Panc1 (cell line): ENCODE measurements around the gene CD37. TPM values are rescaled to one million over a fixed set of nuclear protein-coding genes. Genes with fewer than 3 reads are reported as not detected.
A peak's percentile ranks its signal among the peaks of the same experiment; 100 is the strongest.
"Not testable (repeated sequence)": the region's sequence is repeated elsewhere in the genome, so short reads cannot be mapped to it uniquely, and the experiment has no call there.

ENCODE experiments used
- ATAC-seq: fragments of 200-7000 bp; cut with Tn5 transposase; 2 replicates; pipeline ENCODE4 v1.9.1; 2020; ENCODE audit warnings: mild to moderate bottlenecking, moderate library complexity
- BruUV-seq: library from RNA; stranded (reverse); fragments of 400-500 nt; replicated peaks from 2 replicates; lab custom pipeline; 2021; lab: Mats Ljungman, UMichigan
- CTCF ChIA-PET: fragments of 300-600 bp; sonication (Branson Sonifier 250); formaldehyde crosslinking; loops from one replicate; lab custom pipeline; 2022; ENCODE audit warnings: antibody characterized with exemption; lab: Charles Lee
- POLR2A ChIA-PET: fragments of 300-600 bp; sonication (Branson Sonifier 250); formaldehyde crosslinking; loops from one replicate; lab custom pipeline; 2022; ENCODE audit warnings: antibody characterized with exemption; lab: Charles Lee
- DNase-seq: peaks from one replicate; pipeline ENCODE4 v3.0.0-alpha.2; 2010; ENCODE audit warnings: low read depth, low spot score
- H3K27ac ChIP-seq: 2 replicates; pipeline ENCODE4 v1.5.1; 2011; ENCODE audit warnings: mild to moderate bottlenecking, low read length, inconsistent platforms
- H3K27me3 ChIP-seq: fragments of 200-500 bp; sonication (Bioruptor generic); 2 replicates; pipeline ENCODE4 v1.6.0; 2014; ENCODE audit warnings: low read length, inconsistent platforms; ENCODE audit not compliant: control insufficient read depth, insufficient read depth
- H3K36me3 ChIP-seq: fragments of 200-500 bp; sonication (Bioruptor generic); 2 replicates; pipeline ENCODE4 v1.5.1; 2014; ENCODE audit warnings: inconsistent platforms, mild to moderate bottlenecking, low read length, moderate library complexity; ENCODE audit not compliant: control insufficient read depth, insufficient read depth
- H3K4me1 ChIP-seq: 2 replicates; pipeline ENCODE4 v1.5.1; 2011; ENCODE audit warnings: inconsistent platforms, mild to moderate bottlenecking, low read length, moderate library complexity; ENCODE audit not compliant: control insufficient read depth, insufficient read depth
- H3K4me3 ChIP-seq, 2 experiments: 2 replicates each; pipeline ENCODE4 v1.5.1; 2011 to 2012; ENCODE audit warnings: low read depth in 2 of 2, low read length in 2 of 2, mild to moderate bottlenecking in 2 of 2, inconsistent platforms in 1 of 2, moderate library complexity in 1 of 2
- H3K9me3 ChIP-seq: fragments of 200-500 bp; sonication (Bioruptor generic); 2 replicates; pipeline ENCODE4 v1.5.1; 2014; ENCODE audit warnings: low read depth, mild to moderate bottlenecking, inconsistent platforms, low read length, moderate library complexity; ENCODE audit not compliant: control insufficient read depth, insufficient read depth
- CTCF ChIP-seq: fragments of 450-650 bp; IDR thresholded peaks from 2 replicates; pipeline ENCODE4 v1.5.1; 2017; ENCODE audit warnings: mild to moderate bottlenecking
- POLR2AphosphoS5 ChIP-seq: IDR thresholded peaks from 2 replicates; pipeline ENCODE4 v1.6.1; 2012; ENCODE audit warnings: mild to moderate bottlenecking, low read depth, low read length, moderate library complexity
- REST ChIP-seq, 2 experiments: IDR thresholded peaks; 2 replicates each; pipeline ENCODE4 v1.6.1; 2011 to 2012; ENCODE audit warnings: low read depth in 2 of 2, control low read depth in 1 of 2, low read length in 1 of 2, mild to moderate bottlenecking in 1 of 2, moderate library complexity in 1 of 2; ENCODE audit not compliant: insufficient read depth in 1 of 2
- SIN3A ChIP-seq: IDR thresholded peaks from 2 replicates; pipeline ENCODE4 v1.6.1; 2012; ENCODE audit warnings: low read depth, mild to moderate bottlenecking, low read length, moderate library complexity, borderline replicate concordance; ENCODE audit not compliant: insufficient read depth
- TCF7L2 ChIP-seq: IDR thresholded peaks from 2 replicates; pipeline ENCODE4 v1.6.1; 2011; ENCODE audit warnings: mild to moderate bottlenecking, low read depth, low read length, inconsistent platforms
- in situ Hi-C: cut with HindIII; loops from 2 replicates; pipeline ENCODE4 v1.10.0; 2016; ENCODE audit warnings: low sequenced_read_pairs, low pct_unique_long_range_greater_than_20kb
- intact Hi-C: fragments of 100-400 bp; cut with micrococcal nuclease; formaldehyde crosslinking; loops from one replicate; pipeline ENCODE4 v1.10.0; 2022; ENCODE audit not compliant: unreplicated experiment
- total RNA-seq: library from RNA; stranded (reverse); gene quantifications from one replicate; pipeline ENCODE4 v1.2.1, GENCODE V29; 2021; ENCODE audit not compliant: unreplicated experiment

The CD37 gene
- total RNA-seq, 1 experiment from 2014 or later = 0.33 TPM

- DNase-seq, in situ Hi-C loops, H3K27ac ChIP-seq, H3K27me3 ChIP-seq, intact Hi-C loops, ATAC-seq, H3K36me3 ChIP-seq, H3K9me3 ChIP-seq, H3K4me1 ChIP-seq, BruUV-seq, H3K4me3 ChIP-seq: not testable (repeated sequence)
- peak; percentile 14; the same call in 1 of the 2 replicates for TF ChIP-seq CTCF
- POLR2A ChIA-PET = interaction anchor here (0.6 kb wide), 1 partner anchor 144 kb away, joined by 10 read pairs; no protein-coding TSS in a partner anchor
- CTCF ChIA-PET = interaction anchor here (0.7 kb wide), 2 partner anchors 23 to 60 kb away, joined by 3 to 5 read pairs; no protein-coding TSS in a partner anchor
These were observed 28.5 kb upstream of the CD37 start for GRCh38 chr19:49306734-49307133.

GRCh38 chr19:49309087-49309486 lies 26.1 kb upstream of the CD37 start:
- Histone ChIP-seq H3K9me3 (no peaks in the 10 kb centered on the region), H3K27me3 (no peaks in the 10 kb centered on the region), H3K4me1 (no peaks in the 10 kb centered on the region), H3K4me3 (no peak overlapping the region), H3K27ac (no peak overlapping the region), H3K36me3 (no peaks in the 10 kb centered on the region)
- in situ Hi-C loops (no loop called here), intact Hi-C loops (no loop called here)
- ChIA-PET CTCF (no interaction called here), POLR2A (no interaction called here)
- ATAC-seq (no peak), DNase-seq (no peak)
- BruUV-seq = no TSS peak
- TF ChIP-seq TCF7L2 (no peak), POLR2AphosphoS5 (no peak), SIN3A (no peak), REST (IDR thresholded peaks at IDR 0.05; ENCODE audit: insufficient read depth in 1 of 2, low read depth in 2 of 2, low read length in 1 of 2) (no peak), CTCF (no peak)
